ENCODE measurements around the gene ZMYND12.

DNA sequence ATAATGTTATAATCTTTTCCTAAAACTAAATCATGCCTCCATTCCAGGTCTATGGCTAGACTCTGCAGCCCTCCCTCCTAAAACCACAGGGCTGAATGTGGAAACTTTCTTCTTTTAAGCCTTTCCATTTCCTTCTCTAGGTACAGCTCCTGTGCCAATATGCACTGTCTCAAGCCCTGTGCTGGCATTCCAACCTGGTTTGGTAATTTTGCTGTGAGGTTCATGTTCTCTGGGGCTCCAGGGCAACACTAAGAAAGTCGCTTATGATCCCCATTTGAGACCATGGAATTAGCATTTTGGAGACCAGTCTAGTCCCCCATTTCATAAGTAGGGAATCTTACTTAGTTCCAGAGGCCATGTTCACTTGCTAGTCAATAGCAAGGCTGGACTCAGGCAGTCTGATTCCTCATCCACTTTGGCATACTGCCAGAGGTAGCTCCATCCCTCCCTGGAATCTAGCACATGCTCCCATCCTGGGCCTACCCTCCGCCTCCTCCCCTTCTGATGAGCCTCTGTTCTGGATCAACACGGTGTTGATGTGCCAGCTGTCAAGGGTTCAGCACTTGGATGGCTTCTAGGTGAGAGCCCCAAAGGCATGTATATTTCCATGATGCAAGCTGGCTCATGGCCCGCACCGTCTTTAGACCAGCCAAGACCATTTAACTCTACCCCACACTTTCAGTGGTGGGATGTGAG lies 36.5 kb downstream of the ZMYND12 start:
- TF ChIP-seq, protein P1, sequence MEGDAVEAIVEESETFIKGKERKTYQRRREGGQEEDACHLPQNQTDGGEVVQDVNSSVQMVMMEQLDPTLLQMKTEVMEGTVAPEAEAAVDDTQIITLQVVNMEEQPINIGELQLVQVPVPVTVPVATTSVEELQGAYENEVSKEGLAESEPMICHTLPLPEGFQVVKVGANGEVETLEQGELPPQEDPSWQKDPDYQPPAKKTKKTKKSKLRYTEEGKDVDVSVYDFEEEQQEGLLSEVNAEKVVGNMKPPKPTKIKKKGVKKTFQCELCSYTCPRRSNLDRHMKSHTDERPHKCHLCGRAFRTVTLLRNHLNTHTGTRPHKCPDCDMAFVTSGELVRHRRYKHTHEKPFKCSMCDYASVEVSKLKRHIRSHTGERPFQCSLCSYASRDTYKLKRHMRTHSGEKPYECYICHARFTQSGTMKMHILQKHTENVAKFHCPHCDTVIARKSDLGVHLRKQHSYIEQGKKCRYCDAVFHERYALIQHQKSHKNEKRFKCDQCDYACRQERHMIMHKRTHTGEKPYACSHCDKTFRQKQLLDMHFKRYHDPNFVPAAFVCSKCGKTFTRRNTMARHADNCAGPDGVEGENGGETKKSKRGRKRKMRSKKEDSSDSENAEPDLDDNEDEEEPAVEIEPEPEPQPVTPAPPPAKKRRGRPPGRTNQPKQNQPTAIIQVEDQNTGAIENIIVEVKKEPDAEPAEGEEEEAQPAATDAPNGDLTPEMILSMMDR (conservative IDR thresholded peaks at IDR 0.05), result no peak
- no peak for TF ChIP-seq EZH2 (IDR thresholded peaks at IDR 0.05; ENCODE audit: low read depth)

All from PC-9 (cell line).